Measurements from ENCODE around the gene DPY19L3.

GRCh38 chr19:32427536-32427935 is 22.0 kb downstream of the DPY19L3 start:
- TF ChIP-seq, protein P1, sequence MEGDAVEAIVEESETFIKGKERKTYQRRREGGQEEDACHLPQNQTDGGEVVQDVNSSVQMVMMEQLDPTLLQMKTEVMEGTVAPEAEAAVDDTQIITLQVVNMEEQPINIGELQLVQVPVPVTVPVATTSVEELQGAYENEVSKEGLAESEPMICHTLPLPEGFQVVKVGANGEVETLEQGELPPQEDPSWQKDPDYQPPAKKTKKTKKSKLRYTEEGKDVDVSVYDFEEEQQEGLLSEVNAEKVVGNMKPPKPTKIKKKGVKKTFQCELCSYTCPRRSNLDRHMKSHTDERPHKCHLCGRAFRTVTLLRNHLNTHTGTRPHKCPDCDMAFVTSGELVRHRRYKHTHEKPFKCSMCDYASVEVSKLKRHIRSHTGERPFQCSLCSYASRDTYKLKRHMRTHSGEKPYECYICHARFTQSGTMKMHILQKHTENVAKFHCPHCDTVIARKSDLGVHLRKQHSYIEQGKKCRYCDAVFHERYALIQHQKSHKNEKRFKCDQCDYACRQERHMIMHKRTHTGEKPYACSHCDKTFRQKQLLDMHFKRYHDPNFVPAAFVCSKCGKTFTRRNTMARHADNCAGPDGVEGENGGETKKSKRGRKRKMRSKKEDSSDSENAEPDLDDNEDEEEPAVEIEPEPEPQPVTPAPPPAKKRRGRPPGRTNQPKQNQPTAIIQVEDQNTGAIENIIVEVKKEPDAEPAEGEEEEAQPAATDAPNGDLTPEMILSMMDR (conservative IDR thresholded peaks at IDR 0.05 in 1 of 2, IDR thresholded peaks at IDR 0.05 in 1 of 2; ENCODE audit: extremely low read depth in 1 of 2, insufficient read depth in 1 of 2, low read depth in 1 of 2, low read length in 2 of 2): no peak
- TF ChIP-seq EZH2 (IDR thresholded peaks at IDR 0.05; ENCODE audit: borderline replicate concordance, low read length): no peak
